NCI-H2107 (cell line): Measurements from ENCODE around the gene BAIAP2L2.

ENCODE experiments used
- DNase-seq: peaks from one replicate; lab custom pipeline; 2025; lab: John Stamatoyannopoulos, UW

BAIAP2L2 gene

GRCh38 chr22:38107692-38108515, 2.6 kb downstream of the BAIAP2L2 start:
- no peak for DNase-seq

GRCh38 chr22:38106814-38107578, 3.5 kb downstream of the BAIAP2L2 start:
- DNase-seq: no peak

DNA sequence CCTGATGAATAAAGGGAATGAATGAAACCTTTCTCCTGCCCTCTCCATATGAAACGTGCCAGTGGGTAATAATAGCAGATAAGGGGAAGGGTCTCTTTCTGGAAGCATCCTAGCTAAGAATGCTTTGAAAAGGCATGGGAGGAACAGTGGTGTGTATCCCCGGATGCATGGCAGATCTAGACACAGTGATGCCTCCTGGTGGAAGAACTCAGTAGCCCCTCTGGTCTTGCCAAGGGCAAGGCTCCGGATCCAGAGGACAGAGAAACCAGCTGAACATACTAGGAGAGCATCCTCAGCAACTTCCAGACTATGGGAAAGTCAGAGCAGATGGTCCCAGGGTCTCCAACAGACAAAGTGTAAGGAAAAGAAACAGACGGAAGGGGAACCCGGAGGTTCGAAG, 6.4 kb downstream of the BAIAP2L2 start:
- no peak for DNase-seq

- no peak for DNase-seq
These were observed 6.8 kb downstream of the BAIAP2L2 start for GRCh38 chr22:38103641-38104040.

GRCh38 chr22:38098410-38099249, 11.9 kb downstream of the BAIAP2L2 start:
- no peak for DNase-seq

DNA sequence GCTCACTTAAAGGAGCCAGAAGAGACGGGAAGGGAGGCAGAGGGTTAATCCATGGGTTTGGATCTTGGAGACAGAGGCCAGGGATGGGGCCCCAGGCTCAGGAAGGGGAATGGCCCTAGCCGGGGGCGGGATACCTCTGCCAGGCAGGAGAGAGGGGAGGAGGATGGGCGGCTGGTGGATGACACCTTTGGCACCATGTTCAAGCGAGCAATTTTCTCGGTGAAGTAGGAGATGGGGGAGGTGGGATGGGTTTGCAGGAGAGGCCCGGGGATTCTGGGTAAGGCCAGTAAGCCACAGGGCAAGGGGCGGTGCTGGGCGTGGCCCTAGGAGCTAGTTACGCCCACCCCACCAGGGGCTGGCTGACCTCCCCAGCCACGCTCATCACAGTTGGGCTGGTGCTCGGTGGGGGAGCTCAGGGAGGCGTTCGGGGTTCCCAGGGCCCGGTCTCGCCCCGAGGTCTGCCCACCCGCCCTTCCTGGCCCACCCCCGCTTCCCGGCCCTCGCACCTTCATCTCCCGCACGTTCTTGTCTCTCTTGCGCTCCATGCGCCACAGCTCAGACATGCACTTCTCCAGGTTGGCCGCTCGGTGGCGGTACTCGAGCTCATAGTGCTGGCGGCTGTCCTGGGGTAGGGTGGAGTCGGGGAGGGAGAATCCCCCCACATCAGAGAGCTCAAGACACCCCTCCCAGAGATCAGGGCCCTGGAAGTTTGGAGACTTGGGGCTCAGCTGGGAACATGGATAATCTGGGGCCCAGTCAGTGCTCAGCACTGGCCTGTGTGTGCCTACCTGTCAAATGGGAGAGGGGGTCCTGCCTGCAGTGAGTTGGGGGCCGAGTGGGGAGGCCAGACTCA, 12.7 kb downstream of the BAIAP2L2 start:
- DNase-seq: no peak

- DNase-seq: no peak
These were observed 13.4 kb downstream of the BAIAP2L2 start for GRCh38 chr22:38097058-38097457.

- DNase-seq: no peak
These were observed 21.0 kb downstream of the BAIAP2L2 start for GRCh38 chr22:38089474-38089851.

DNA sequence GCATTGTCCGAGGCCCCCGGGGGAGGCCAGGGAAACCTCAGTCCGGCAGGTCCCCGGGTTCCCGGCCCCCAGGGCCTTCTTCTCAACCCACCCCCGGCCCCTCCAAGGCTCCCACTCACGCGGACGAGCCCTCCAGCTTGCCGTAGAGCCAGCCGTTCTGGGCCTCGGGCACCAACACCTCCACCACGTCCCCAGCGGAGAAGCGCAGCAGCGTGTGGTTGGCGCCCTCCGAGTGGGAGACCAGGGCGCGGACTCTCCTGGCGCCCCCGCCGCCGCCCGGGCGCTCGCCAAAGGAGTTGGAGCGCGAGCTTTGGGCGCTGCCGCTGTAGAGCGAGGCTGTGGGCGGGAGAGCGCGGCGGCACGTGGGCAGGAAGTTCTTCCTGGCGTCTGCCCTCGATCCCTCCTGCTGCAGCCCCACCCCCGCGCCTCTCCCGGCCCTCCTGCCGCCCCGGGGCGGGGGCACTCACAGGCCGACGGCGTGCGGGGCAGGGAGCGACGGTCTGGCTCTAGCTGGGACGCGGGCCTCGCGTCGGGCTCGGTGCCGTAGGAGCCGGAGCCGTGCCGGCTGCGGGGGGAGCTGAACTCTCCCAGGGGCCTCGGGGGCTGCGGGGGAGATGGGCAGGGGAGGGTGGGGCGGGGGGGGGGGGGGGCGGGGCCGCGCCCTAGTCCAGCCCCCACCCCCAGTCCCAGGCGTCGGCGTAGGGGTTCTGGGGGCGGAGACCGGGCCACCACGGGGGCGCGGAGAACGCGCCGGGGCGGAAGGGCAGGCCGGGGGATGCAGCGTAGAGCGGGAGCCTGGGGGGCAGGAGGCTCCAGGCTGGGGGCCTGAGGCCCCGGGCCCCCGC, 21.6 kb downstream of the BAIAP2L2 start:
- no peak for DNase-seq

DNA sequence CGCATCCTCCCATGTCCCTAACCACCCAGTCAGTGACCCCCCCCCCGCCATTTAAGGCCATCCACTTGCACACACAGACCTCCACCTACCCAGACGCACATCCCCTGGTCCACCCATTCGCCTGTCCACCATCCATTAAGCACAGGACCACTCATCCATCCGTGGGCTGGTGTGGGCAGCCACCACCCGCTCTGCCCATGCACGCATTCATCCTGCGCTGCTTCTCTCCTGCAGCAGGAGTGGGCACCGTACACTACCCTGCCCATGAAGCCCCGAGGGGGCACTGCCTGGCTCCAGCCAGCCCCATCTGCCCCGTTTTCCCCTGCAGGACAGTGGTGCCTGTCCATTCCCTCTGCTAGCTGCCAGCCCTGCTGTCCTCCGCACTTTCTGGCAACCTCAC, 22.6 kb downstream of the BAIAP2L2 start:
- no peak for DNase-seq

DNA sequence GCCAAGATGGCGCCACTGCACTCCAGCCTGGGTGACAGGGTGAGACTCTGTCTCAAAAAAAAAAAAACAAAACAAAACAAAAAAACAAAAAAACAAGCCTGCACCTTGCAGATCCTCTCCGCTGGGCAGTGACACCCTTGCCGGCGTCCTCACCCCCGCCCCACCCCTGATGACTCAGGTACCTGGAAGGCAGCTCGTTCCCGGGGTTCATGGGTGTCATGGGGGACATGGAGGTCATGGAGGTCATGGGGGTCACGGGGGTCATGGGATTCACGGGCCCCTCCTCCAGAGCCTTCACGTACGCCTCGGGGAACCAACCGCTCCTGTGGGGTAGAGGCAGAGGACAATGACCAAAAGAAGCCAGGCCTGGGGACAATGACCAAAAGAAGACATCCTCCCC, 23.5 kb downstream of the BAIAP2L2 start:
- no peak for DNase-seq

DNA sequence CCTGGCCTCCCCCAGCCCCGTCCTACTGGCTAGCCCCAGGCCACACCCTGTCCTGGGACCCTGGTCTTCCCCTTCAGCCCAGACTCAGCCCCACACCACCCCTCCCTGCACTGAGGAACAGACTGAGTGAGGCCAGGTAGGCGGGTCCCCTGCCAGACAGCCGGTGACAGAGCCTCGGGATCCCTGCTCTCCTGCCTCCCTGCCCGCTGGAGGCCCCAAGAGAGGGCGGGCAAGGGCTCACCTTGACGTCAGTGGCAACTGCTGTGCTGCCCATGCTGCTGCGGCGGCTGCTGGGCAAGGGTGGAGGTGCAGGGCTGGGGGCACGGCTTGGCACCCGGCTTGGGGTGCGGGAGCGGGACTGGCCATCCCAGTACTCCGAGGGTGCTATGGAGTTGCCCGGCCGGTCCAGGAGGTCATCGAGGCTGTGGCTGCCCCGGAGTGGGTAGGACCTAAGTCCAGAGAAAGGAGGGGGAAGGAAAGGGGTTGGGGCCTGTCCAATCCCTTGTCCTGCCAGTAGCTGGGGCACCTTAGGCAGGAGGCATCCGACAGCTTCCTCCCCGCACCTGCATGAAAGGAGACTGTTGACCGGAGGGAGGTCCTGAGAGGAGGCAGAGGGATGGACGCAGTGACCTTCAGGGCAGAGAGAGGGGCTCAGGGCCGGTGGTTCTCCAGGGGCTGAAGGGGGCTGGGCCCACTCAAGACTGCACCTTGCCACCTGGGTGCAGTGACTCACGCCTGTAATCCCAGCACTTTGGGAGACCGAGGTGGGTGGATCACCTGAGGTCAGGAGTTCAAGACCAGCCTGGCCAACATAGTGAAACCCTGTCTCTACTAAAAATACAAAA, 24.3 kb downstream of the BAIAP2L2 start:
- no peak for DNase-seq

GRCh38 chr22:38085501-38085900, 25.0 kb downstream of the BAIAP2L2 start:
- no peak for DNase-seq

- DNase-seq: no peak
These were observed 25.4 kb downstream of the BAIAP2L2 start for GRCh38 chr22:38085056-38085455.

- DNase-seq: no peak
These were observed 26.4 kb downstream of the BAIAP2L2 start, which contains the start of gene SLC16A8 for GRCh38 chr22:38083931-38084631. Gene SLC16A8, minus strand, starts transcription at chr22:38084184. Its CDS starts 1,311 bp downstream, at chr22:38082873.

DNA sequence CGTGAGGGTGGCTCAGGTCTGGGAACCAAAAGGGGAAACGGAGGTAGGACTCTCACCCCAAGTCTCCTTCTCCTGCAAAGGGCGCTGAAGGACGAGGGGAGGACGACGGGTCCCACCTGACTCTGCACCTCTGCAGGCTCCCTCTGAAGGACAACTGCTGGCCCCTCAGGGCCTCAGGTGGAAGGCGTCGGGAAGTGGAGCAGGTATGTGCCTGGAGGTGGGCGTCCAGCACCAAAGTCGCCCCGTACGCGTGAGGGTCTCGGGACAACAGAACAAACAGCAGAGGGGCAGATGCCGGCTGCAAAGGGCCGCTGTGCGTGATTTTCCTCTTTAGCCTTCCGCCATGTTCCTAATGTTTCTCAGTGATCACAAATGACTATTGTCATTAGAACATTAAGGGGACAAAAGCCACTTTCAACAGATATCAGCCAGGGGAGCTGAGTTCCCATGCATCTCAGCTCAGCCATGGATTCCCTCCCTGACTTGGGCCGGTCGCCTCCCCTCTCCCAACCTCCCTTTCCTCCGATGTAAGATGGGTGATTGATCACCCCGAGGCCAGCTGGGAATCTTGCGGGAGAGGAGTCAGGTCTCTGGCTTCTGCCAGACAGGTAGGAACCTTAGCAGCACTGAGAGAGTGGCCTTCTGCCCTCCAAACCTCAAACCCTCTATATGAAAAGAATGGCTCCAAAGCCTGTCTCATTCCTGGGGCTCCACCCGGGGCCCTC, 27.3 kb downstream of the BAIAP2L2 start:
- DNase-seq: no peak

DNA sequence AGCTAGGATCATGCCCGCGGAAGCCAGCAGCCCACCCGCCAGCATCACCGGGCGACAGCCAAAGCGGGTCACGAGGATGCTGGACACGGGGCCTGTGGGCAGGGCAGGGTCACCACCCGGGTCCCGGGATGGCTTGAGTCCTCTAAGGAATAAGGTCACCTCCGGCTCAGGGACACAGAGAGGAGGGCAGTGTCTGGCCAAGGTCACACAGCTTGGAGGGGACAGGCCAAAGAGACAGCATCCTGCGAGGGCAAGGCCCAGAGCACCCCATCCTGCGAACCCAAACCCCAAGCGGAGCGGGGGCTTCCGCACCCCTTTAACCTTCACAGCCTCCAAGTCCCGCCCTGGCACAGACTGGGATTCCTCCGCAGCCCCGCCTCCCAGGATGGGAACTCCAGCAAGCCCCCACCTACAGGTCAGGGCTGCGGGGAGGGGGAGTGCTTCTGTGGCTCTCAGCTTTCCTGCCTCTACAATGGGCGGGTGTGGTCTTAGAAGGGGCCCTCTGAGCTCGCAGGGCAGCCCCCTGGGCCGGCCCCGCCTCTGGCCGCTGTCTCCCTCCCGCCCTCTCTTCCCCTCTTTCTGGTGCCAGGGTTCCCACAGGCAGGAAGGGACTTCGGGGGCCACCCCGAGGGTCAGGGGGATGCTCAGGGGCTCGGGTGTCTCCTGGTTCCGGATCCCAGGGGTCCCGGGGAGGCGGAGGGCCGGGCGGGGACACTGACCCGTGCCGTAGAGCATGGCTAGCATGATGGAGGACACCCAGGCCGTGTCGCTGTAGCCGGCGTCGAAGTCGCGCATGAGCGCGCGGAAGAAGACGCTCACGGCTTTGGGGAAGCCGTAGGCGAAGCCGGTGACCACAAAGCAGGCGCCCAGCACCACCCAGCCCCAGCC, 28.3 kb downstream of the BAIAP2L2 start:
- DNase-seq: no peak
